ENCODE data around the gene ANKRD12. TPM values are rescaled to one million over a fixed set of nuclear protein-coding genes. Genes with fewer than 3 reads are reported as not detected.

Gene ANKRD12
- total and polyA plus RNA-seq, 2 of the 4 experiments (the other 2 are of a cell fraction), result 2.6 to 12.9 TPM

DNA sequence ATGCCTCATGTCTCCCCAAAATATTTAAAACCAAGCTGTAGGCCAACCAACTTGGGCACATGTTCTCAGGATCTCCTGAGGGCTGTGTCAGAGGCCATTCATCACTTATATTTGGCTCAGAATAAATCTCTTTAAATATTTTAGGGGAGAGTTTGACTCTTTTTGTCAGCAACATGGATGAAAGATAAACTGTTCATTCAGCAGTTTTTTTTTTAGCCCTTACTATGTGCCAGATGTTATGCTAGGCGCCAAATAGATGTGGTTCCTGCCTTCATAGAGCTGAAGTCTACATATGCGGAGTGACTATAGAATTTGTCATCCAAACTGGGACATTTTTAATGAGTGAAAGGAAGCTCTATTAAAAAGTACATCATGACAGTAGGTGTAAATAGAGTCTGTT lies 155.5 kb downstream of the ANKRD12 start:
- Histone ChIP-seq H3K18ac (ENCODE audit: low read depth, low read length) (peak overlapping the region; percentile 65), H3K23ac (ENCODE audit: low read depth, low read length) (no peak overlapping the region), H2BK20ac (ENCODE audit: low read depth, low read length) (peak overlapping the region; percentile 70; the same call in 1 of the 2 replicates), H3K9ac (ENCODE audit: low read depth, low read length) (no peak overlapping the region), H4K5ac (ENCODE audit: low read depth, low read length) (no peak overlapping the region; the same call in 1 of the 2 replicates), H3K79me1 (ENCODE audit: low read depth in 1 of 2, low read length in 2 of 2) (no peaks in the 10 kb centered on the region), H2BK5ac (ENCODE audit: low read depth, low read length, poor library complexity, severe bottlenecking) (no peak overlapping the region), H3K4me1 (ENCODE audit: control insufficient read depth, insufficient read depth, low read length) (peaks cover 8% of the 10 kb centered on the region), H2BK120ac (ENCODE audit: low read depth, low read length) (0 out of 2 replicates have a peak overlapping the region, but pooled peaks have one; percentile 52), H3K14ac (replicated peaks; ENCODE audit: low read depth, low read length) (no peak overlapping the region), H2AK5ac (ENCODE audit: low read depth, low read length) (no peak overlapping the region), H2AK9ac (replicated peaks; ENCODE audit: low read depth, low read length, poor library complexity) (no peak overlapping the region), H2AFZ (replicated peaks; ENCODE audit: low read length, poor library complexity) (no peak overlapping the region), H3K27me3 (ENCODE audit: control insufficient read depth, insufficient read depth, low read length) (no peaks in the 10 kb centered on the region), H4K8ac (ENCODE audit: low read depth in 2 of 2, low read length in 2 of 2) (no peak overlapping the region), H4K91ac (ENCODE audit: insufficient read depth, low read depth, low read length) (no peak overlapping the region), H3K4me2 (ENCODE audit: low read depth, low read length) (no peak overlapping the region), H3K36me3 (ENCODE audit: control insufficient read depth, insufficient read depth, low read length) (no peaks in the 10 kb centered on the region), H3K4ac (ENCODE audit: low read depth, low read length) (no peak overlapping the region; the same call in 1 of the 2 replicates), H2BK15ac (ENCODE audit: low read depth, low read length) (peak overlapping the region; percentile 21; the same call in 1 of the 3 replicates), H3K9me3 (ENCODE audit: control insufficient read depth, insufficient read depth, low read length) (peaks cover 12% of the 10 kb centered on the region), H4K20me1 (ENCODE audit: insufficient read depth, low read length) (no peaks in the 10 kb centered on the region), H3K4me3 (ENCODE audit: insufficient read depth, low read depth, low read length) (no peak overlapping the region), H3K27ac (ENCODE audit: insufficient read depth, low read length) (no peak overlapping the region), H3K9me1 (ENCODE audit: insufficient read depth, low read length) (0 out of 2 replicates have a peak, but pooled peaks cover 3% of the 10 kb centered on the region), H3K56ac (ENCODE audit: extremely low read depth, insufficient read depth, low read length) (no peak overlapping the region)
- no peak for ATAC-seq (ENCODE audit: low read depth)
- TF ChIP-seq NFE2L2 (IDR thresholded peaks at IDR 0.05; ENCODE audit: low read depth, low read length), result no peak
- peak; percentile 25; the same call in 1 of the 2 replicates for TF ChIP-seq MAFK (IDR thresholded peaks at IDR 0.05; ENCODE audit: low read depth, low read length)
- TF ChIP-seq, protein P1, sequence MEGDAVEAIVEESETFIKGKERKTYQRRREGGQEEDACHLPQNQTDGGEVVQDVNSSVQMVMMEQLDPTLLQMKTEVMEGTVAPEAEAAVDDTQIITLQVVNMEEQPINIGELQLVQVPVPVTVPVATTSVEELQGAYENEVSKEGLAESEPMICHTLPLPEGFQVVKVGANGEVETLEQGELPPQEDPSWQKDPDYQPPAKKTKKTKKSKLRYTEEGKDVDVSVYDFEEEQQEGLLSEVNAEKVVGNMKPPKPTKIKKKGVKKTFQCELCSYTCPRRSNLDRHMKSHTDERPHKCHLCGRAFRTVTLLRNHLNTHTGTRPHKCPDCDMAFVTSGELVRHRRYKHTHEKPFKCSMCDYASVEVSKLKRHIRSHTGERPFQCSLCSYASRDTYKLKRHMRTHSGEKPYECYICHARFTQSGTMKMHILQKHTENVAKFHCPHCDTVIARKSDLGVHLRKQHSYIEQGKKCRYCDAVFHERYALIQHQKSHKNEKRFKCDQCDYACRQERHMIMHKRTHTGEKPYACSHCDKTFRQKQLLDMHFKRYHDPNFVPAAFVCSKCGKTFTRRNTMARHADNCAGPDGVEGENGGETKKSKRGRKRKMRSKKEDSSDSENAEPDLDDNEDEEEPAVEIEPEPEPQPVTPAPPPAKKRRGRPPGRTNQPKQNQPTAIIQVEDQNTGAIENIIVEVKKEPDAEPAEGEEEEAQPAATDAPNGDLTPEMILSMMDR (conservative IDR thresholded peaks at IDR 0.05; ENCODE audit: low read depth, low read length), result no peak
- POLR2A ChIA-PET (ENCODE audit: unreplicated experiment), result no interaction called here
- in situ Hi-C loops (cut with MboI; ENCODE audit: low sequenced_read_pairs), result no loop called here
- DNase-seq, result no peak
- intact Hi-C loops (cut with micrococcal nuclease), result loop anchor here (5.0 kb wide), 1 partner anchor 40 kb away; the partner anchor contains the start of gene TWSG1
- CTCF ChIA-PET, result no interaction called here
- dilution Hi-C loops (cut with HindIII; ENCODE audit: low sequenced_read_pairs, unreplicated experiment), result no loop called here
- no TSS peak for BruUV-seq (replicated peaks)
- WGBS, 2 experiments (ENCODE audit: extremely low coverage in 2 of 2, insufficient read length in 1 of 2), result 40% methylated on average over 1 of the region's 2 CpGs; no CpG with 5 or more reads in 1 of the 2 experiments
